SHP77 (cell line): ENCODE measurements around the gene SPINK7.
"Not testable (repeated sequence)": the region's sequence is repeated elsewhere in the genome, so short reads cannot be mapped to it uniquely, and the experiment has no call there.

Experiments used
- DNase-seq, 2 experiments: peaks; one replicate each; lab custom pipeline; 2025; lab: John Stamatoyannopoulos, UW

Gene SPINK7

DNA sequence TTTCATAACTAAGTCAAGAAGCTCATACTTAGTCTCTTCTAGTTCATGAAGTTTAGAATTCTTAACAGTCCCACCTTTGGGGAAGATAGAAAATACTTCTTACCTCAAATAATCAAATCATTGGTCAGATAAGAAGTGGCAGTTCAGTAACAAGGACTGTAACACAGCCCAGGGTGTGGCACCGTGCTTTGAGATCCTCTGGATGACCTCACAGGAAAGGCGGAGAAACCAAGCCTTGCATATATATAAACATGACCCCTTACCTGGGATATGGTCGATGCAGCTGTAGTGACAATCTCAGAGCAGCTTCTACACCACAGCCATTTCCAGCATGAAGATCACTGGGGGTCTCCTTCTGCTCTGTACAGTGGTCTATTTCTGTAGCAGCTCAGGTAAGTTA is at the start of gene SPINK7:
TSS of gene SPINK7 (plus strand) at position 271 of the 400 bp plus-strand sequence. CDS start at position 332, 61 bp downstream.
- no peak for DNase-seq

DNA sequence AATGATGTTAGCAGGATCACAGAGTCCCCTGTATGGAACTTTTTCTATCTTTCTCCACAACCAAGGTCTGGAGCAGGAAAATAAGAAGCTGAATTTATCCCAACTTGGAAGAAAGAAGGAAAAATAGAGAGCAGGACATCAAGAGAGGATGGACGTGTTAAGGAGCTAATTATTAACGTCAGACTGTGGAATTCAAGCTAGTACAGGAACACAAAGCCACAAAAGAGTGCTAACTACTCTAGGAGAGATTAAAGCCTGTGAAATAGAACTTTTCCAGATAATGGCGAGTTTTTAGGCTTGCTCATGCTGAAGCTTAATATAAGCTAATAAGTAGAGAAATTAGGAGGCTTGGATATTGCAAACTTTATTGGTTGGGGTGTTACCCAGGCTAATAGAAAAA is 44.3 kb upstream of the SPINK7 start:
- no peak for DNase-seq

DNA sequence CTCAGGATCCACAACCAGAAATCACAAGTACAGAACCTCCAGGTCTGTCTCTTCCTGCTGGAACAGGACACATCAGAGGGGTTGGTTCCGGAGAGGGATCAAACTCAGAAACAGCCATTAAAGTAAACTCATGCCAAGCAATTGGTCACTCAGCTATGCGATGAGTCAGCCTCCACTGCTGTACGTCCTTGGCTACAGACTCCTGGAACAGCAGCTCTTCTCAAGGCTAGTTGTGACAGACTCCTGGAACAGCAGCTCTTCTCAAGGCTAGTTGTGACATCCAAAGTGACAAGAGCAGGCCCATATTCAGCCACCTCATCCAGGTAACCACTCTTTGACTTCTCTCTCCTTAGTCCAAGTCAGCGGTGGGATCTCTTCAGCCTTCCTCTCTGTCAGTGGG is 43.7 kb upstream of the SPINK7 start, which contains the start of gene SPINK13:
TSS of gene SPINK13 (plus strand) at position 229 of the 400 bp plus-strand sequence. CDS start 1,279 bp downstream, outside the sequence.
- DNase-seq: no peak

- not testable (repeated sequence) for DNase-seq
These were observed 37.1 kb upstream of the SPINK7 start for GRCh38 chr5:148275129-148275528.

- DNase-seq: not testable (repeated sequence)
These were observed 31.3 kb upstream of the SPINK7 start for GRCh38 chr5:148280893-148281292.

GRCh38 chr5:148281336-148281735 is 30.9 kb upstream of the SPINK7 start:
- DNase-seq: not testable (repeated sequence)

DNA sequence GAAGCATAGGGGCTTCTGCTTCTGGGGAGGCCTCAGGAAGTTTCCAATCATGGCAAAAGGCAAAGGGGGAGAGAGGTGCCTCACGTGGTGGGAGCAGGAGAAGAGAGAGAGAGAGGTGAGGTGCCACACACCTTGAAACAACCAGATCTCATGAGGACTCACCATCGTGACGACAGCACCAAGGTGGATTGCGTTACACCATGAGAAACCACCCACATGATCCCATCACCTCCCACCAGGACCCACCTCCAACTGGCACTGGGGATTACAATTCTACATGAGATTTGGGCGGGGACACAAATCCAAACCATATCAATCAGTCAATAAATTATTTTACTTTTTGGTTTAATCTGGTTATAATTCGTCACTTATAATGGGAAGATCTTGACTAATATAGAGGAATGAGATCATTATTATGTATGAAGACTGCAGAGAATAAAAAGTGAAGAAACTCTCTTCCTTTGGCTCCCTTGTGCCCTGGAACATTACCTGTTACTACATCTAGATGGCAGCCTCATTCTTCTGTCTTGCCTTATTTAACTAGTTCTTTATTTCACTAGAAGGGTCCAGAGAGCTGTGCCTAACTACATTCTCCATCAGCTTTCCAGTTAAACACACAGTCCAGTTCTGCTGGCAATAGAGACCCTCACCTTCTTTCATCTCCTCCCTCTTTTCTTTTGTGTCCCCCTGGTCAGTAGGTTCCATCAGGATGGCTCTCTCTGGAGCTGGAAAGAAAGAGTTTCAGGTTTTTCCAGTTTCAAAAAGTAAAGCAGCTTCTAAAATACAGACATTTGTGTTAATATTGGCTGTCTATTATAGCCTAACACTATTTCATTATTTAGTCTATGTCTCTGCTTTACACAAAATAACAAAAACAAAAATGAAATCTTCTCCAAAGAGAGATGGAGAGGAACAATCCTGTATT is 21.7 kb upstream of the SPINK7 start:
- peak in 1 of 2 experiments; percentile 6 for DNase-seq

- no peak for DNase-seq
These were observed 14.5 kb upstream of the SPINK7 start for GRCh38 chr5:148297731-148298130.

DNA sequence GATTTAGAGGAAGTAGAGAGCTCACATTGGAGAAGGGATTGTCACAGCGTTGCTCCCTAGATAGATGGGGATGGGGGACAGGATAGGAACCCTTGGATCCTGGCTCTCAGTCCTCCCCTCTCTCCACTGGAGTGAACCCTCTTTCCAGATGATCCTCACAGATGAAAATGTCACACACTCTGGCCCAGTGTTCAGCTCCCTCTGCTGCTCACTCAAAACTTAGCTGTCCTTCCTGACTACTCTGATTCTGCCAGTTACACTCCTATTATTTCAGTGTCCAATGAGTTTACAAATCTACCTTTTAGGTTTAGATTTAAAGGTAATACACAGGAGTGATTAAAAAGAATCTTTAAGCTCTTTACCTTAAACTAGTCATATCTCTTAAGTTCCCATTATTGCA is 5.8 kb upstream of the SPINK7 start:
- DNase-seq: no peak

- DNase-seq: no peak
These were observed 3.2 kb upstream of the SPINK7 start for GRCh38 chr5:148309019-148309418.

- DNase-seq: no peak
These were observed 2.5 kb upstream of the SPINK7 start for GRCh38 chr5:148309746-148310145.

DNA sequence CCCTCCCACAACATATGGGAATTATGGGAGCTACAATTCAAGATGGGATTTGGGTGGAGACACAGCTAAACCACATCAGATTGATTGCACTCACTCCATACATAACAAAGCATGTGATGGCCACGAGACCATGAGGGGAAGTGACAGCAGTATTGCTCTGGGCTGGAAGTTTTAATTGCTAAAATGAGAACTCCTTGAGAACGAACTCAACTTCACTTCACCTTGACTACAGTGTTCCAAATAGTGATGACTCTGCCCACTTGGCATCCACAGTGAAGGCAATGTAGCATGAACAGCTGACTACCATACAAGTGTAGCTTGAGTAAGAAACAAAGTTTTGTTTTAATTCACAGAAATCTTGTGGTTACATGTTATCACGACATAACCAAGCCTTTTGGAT is 739 bp upstream of the SPINK7 start:
- no peak for DNase-seq

- DNase-seq: peak in 1 of 2 experiments; percentile 3
These were observed 2.0 kb downstream of the SPINK7 start for GRCh38 chr5:148314187-148314586.

DNA sequence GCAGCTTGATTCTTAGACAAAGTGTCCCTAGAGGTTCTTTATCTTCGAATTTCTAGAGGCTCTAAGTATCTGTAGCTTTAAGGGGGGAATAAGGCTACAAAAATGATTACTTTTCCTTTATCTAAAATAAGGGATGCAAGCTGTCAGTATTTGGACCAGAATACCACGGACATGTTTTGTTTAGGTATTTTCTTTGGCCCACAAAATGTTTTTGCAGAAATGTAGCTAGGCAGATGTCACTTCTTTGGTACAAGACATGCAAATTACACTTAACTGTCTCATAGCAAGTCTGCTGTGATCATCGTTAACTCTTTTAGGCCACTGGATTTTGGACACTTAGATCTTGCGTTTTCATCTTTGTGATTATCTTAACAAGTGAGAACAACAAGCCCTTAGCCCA is 2.5 kb downstream of the SPINK7 start:
- DNase-seq: no peak

- peak; percentile 34 to 60 for DNase-seq
These were observed 8.1 kb downstream of the SPINK7 start for GRCh38 chr5:148320011-148320963.

GRCh38 chr5:148333262-148333849 is 21.1 kb downstream of the SPINK7 start:
- DNase-seq: no peak

GRCh38 chr5:148335259-148335658 is 23.0 kb downstream of the SPINK7 start, which contains the start of gene SPINK9:
TSS of gene SPINK9 (plus strand) at chr5:148335559. CDS start at chr5:148335614, 55 bp downstream.
- DNase-seq: no peak

DNA sequence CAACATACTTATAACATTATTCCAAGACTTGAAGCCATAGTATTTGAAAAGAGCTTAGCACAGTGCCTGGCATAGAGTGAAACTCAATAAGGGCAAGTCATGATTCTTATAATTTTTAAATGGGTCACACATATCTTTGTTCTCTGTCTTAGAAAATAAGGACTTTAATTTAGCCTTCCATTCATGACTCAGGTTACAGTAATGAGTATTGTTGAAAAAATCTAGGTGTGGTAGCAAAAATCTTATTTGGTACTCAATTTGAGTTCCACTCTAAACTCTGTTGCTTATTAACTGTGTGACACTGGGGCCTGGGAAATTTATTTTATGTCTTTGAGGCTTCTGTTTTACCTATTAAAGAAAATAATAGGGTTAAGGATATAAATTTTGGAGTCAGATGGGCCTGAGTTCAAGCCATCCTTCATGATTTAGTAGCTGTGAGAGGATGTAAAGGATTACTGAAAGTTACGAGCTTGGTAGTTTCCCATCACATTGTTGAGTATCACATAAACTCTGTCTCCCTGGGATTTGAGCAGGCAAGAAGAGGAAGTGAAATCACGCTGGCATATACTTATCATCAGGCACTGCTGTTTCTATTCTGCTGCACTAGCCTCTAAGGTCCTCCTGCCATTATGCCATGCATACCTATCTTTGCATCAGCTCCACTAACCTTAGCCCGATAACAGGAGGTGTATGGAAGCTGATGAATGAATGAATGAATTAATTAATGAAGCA is 24.6 kb downstream of the SPINK7 start:
- no peak for DNase-seq

- no peak for DNase-seq
These were observed 30.3 kb downstream of the SPINK7 start for GRCh38 chr5:148342371-148343045.

DNA sequence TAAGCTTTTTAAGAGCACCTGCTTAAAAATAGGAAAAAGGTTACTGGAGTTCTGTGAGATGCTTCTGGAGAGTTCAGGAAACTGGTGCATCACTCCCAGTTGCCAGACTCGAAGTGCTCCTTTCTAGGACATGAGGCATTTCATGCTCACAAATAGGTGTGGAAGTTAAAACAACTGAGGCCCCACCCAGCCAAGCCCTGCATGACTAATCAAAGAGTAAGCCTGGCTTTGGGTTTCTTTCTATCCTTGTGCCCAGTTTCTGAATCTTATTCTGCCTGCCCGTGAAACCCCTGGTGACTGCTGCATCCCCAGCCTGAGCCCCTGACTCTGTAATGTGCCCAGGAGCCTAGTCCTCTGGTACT is 30.8 kb downstream of the SPINK7 start:
- no peak for DNase-seq
